ENCODE results near the gene STK38.

DNA sequence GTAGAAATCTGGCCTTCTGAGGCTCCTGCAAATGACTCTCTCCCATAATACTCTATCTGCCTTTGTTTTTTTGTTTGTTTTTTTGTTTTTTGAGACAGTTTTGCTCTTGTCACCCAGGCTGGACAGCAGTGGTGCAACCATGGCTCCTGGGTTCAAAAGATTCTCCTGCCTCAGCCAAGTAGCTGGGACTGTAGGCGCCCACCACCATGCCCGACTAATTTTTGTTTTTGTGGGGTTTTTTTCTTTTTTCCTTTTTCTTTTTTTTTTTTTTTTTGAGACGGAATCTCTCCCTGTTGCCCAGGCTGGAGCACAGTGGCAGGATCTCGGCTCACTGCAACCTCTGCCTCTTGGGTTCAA is 16.6 kb upstream of the STK38 start:
- no peak for TF ChIP-seq POLR2A (IDR thresholded peaks at IDR 0.05)
- TF ChIP-seq, protein P1, sequence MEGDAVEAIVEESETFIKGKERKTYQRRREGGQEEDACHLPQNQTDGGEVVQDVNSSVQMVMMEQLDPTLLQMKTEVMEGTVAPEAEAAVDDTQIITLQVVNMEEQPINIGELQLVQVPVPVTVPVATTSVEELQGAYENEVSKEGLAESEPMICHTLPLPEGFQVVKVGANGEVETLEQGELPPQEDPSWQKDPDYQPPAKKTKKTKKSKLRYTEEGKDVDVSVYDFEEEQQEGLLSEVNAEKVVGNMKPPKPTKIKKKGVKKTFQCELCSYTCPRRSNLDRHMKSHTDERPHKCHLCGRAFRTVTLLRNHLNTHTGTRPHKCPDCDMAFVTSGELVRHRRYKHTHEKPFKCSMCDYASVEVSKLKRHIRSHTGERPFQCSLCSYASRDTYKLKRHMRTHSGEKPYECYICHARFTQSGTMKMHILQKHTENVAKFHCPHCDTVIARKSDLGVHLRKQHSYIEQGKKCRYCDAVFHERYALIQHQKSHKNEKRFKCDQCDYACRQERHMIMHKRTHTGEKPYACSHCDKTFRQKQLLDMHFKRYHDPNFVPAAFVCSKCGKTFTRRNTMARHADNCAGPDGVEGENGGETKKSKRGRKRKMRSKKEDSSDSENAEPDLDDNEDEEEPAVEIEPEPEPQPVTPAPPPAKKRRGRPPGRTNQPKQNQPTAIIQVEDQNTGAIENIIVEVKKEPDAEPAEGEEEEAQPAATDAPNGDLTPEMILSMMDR (IDR thresholded peaks at IDR 0.05) = no peak

Measured in breast epithelium (tissue), 3 donors.